ENCODE data around the gene FAF1.

FAF1 gene

GRCh38 chr1:50879137-50879536 is 80.9 kb downstream of the FAF1 start:
- no peak for TF ChIP-seq KLF7 (tag by site-specific recombination; IDR thresholded peaks at IDR 0.05; ENCODE audit: borderline replicate concordance)
- no peak for TF ChIP-seq ZNF677 (tag by site-specific recombination; IDR thresholded peaks at IDR 0.05)
- TF ChIP-seq ZNF514 (tag by site-specific recombination; IDR thresholded peaks at IDR 0.05), result no peak
- TF ChIP-seq ZFP3 (tag by site-specific recombination; IDR thresholded peaks at IDR 0.05; ENCODE audit: low read depth), result no peak
- TF ChIP-seq, protein P1, sequence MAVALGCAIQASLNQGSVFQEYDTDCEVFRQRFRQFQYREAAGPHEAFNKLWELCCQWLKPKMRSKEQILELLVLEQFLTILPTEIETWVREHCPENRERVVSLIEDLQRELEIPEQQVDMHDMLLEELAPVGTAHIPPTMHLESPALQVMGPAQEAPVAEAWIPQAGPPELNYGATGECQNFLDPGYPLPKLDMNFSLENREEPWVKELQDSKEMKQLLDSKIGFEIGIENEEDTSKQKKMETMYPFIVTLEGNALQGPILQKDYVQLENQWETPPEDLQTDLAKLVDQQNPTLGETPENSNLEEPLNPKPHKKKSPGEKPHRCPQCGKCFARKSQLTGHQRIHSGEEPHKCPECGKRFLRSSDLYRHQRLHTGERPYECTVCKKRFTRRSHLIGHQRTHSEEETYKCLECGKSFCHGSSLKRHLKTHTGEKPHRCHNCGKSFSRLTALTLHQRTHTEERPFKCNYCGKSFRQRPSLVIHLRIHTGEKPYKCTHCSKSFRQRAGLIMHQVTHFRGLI (tag by site-specific recombination; IDR thresholded peaks at IDR 0.05), result no peak
- no peak for TF ChIP-seq ZNF571 (tag by site-specific recombination; IDR thresholded peaks at IDR 0.05)
- no peak for TF ChIP-seq ZFP41 (tag by site-specific recombination; IDR thresholded peaks at IDR 0.05; ENCODE audit: borderline replicate concordance)
- TF ChIP-seq TCF7L2 (IDR thresholded peaks at IDR 0.05; ENCODE audit: borderline replicate concordance, low read depth, low read length), result no peak
- no peak for TF ChIP-seq ZSCAN4 (tag by site-specific recombination; IDR thresholded peaks at IDR 0.05)
- TF ChIP-seq ZBTB17 (tag by site-specific recombination; IDR thresholded peaks at IDR 0.05), result no peak
- no peak for TF ChIP-seq ZNF777 (tag by site-specific recombination; IDR thresholded peaks at IDR 0.05; ENCODE audit: borderline replicate concordance)
- TF ChIP-seq ZNF776 (tag by site-specific recombination; IDR thresholded peaks at IDR 0.05; ENCODE audit: borderline replicate concordance), result no peak
- TF ChIP-seq, protein P2, sequence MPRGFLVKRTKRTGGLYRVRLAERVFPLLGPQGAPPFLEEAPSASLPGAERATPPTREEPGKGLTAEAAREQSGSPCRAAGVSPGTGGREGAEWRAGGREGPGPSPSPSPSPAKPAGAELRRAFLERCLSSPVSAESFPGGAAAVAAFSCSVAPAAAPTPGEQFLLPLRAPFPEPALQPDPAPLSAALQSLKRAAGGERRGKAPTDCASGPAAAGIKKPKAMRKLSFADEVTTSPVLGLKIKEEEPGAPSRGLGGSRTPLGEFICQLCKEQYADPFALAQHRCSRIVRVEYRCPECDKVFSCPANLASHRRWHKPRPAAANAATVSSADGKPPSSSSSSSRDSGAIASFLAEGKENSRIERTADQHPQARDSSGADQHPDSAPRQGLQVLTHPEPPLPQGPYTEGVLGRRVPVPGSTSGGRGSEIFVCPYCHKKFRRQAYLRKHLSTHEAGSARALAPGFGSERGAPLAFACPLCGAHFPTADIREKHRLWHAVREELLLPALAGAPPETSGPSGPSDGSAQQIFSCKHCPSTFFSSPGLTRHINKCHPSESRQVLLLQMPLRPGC (tag by site-specific recombination; IDR thresholded peaks at IDR 0.05), result no peak
- TF ChIP-seq, protein P3, sequence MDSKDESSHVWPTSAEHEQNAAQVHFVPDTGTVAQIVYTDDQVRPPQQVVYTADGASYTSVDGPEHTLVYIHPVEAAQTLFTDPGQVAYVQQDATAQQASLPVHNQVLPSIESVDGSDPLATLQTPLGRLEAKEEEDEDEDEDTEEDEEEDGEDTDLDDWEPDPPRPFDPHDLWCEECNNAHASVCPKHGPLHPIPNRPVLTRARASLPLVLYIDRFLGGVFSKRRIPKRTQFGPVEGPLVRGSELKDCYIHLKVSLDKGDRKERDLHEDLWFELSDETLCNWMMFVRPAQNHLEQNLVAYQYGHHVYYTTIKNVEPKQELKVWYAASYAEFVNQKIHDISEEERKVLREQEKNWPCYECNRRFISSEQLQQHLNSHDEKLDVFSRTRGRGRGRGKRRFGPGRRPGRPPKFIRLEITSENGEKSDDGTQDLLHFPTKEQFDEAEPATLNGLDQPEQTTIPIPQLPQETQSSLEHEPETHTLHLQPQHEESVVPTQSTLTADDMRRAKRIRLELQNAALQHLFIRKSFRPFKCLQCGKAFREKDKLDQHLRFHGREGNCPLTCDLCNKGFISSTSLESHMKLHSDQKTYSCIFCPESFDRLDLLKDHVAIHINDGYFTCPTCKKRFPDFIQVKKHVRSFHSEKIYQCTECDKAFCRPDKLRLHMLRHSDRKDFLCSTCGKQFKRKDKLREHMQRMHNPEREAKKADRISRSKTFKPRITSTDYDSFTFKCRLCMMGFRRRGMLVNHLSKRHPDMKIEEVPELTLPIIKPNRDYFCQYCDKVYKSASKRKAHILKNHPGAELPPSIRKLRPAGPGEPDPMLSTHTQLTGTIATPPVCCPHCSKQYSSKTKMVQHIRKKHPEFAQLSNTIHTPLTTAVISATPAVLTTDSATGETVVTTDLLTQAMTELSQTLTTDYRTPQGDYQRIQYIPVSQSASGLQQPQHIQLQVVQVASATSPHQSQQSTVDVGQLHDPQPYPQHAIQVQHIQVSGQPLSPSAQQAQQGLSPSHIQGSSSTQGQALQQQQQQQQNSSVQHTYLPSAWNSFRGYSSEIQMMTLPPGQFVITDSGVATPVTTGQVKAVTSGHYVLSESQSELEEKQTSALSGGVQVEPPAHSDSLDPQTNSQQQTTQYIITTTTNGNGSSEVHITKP (tag by site-specific recombination; IDR thresholded peaks at IDR 0.05), result no peak
- H3K4me3 ChIP-seq (ENCODE audit: low read depth, low read length), result no peak overlapping the region
- no peaks in the 10 kb centered on the region for H3K36me3 ChIP-seq (ENCODE audit: control insufficient read depth in 2 of 2, insufficient read depth in 1 of 2, low read length in 2 of 2)
- H3K4me1 ChIP-seq (ENCODE audit: control insufficient read depth, insufficient read depth, low read length), result no peaks in the 10 kb centered on the region
- ChIA-PET CTCF (interaction anchor here (0.7 to 1.3 kb wide), 2 partner anchors 17 to 21 kb away, joined by 3 to 4 read pairs; no protein-coding TSS in a partner anchor), POLR2A (no interaction called here)
- H3K9me3 ChIP-seq (ENCODE audit: control insufficient read depth, insufficient read depth, low read depth, low read length), result no peaks in the 10 kb centered on the region
- H3K27ac ChIP-seq (ENCODE audit: extremely low read depth, low read depth, low read length), result no peak overlapping the region

DNA sequence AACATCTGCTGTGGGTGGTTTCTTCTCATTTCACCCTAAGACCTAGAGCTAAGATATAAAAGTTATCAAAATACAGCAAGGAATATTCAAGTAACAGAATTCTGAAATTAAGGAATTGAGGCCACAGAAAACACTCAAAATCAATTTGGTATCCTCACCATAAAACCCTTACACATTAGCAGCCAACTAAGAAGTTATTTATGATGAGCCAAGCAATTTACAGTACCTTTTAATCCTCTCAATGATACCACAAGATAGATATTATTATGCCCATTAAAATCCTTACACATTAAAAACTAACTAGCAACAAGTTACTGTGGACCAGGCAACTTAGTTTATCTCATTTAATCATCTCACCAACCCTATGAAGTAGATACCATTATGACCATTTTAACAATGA is 81.6 kb downstream of the FAF1 start:
- no peak overlapping the region for H3K4me3 ChIP-seq (ENCODE audit: low read depth, low read length)
- ChIA-PET CTCF (interaction anchor here (1.1 to 1.3 kb wide), 2 partner anchors 22 to 315 kb away, joined by 4 read pairs; no protein-coding TSS in a partner anchor), POLR2A (interaction anchor here (0.9 kb wide), 1 partner anchor 91 kb away, joined by 3 read pairs; the partner anchor contains the start of gene CDKN2C)
- H3K27ac ChIP-seq (ENCODE audit: extremely low read depth, low read depth, low read length), result no peak overlapping the region
- H3K9me3 ChIP-seq (ENCODE audit: control insufficient read depth, insufficient read depth, low read depth, low read length), result no peaks in the 10 kb centered on the region
- H3K4me1 ChIP-seq (ENCODE audit: control insufficient read depth, insufficient read depth, low read length), result no peaks in the 10 kb centered on the region
- no peak for TF ChIP-seq ZNF112 (tag by site-specific recombination; IDR thresholded peaks at IDR 0.05)
- 0 out of 2 replicates have a peak, but pooled peaks have one; percentile 23 for TF ChIP-seq SCRT2 (tag by site-specific recombination; IDR thresholded peaks at IDR 0.05)
- H3K36me3 ChIP-seq (ENCODE audit: control insufficient read depth in 2 of 2, insufficient read depth in 1 of 2, low read length in 2 of 2), result no peaks in the 10 kb centered on the region

All from HEK293 (cell line).